IMR-90 (cell line): ENCODE measurements around the gene ELL. TPM values are rescaled to one million over a fixed set of nuclear protein-coding genes. Genes with fewer than 3 reads are reported as not detected.

Source experiments
- polyA plus RNA-seq, 3 experiments: library from polyadenylated mRNA; depleted of rRNA; stranded (reverse); fragments of >200 nt; gene quantifications; 2 replicates each; pipeline ENCODE4 v1.2.3, GENCODE V29; 2012; ENCODE audit warnings: low replicate concordance in 1 of 3
- total RNA-seq: library from RNA; depleted of rRNA; stranded (reverse); fragments of >200 nt; gene quantifications from 2 replicates; pipeline ENCODE4 v1.2.3, GENCODE V29; 2012; rRNA removed

ELL gene
- total and polyA plus RNA-seq, 2 of the 4 experiments (the other 2 are of a cell fraction) = 6.3 to 13.1 TPM

Other genes with a start within 250 kb of the ELL start
- 0.18 and 0.28 TPM in 2 replicates for gene IQCN, start 247.6 kb downstream of the ELL start, total RNA-seq
- gene IQCN, start 247.6 kb downstream of the ELL start, polyA plus RNA-seq (2012; rRNA removed) = 0.60 and 0.67 TPM in 2 replicates
- 14.2 and 22.8 TPM in 2 replicates for gene JUND, start 240.4 kb downstream of the ELL start, total RNA-seq
- gene JUND, start 240.4 kb downstream of the ELL start, polyA plus RNA-seq (2012; rRNA removed) = 77.2 and 101 TPM in 2 replicates
- gene LSM4, start 199.0 kb downstream of the ELL start, total RNA-seq = 44.8 and 88.0 TPM in 2 replicates
- gene LSM4, start 199.0 kb downstream of the ELL start, polyA plus RNA-seq (2012; rRNA removed) = 118 and 157 TPM in 2 replicates
- 11.1 and 14.3 TPM in 2 replicates for gene PGPEP1, start 181.5 kb downstream of the ELL start, total RNA-seq
- gene PGPEP1, start 181.5 kb downstream of the ELL start, polyA plus RNA-seq (2012; rRNA removed) = 11.8 and 13.3 TPM in 2 replicates
- 5.6 and 10.3 TPM in 2 replicates for gene GDF15, start 135.9 kb downstream of the ELL start, total RNA-seq
- gene GDF15, start 135.9 kb downstream of the ELL start, polyA plus RNA-seq (2012; rRNA removed) = 43.5 and 49.8 TPM in 2 replicates
- gene LRRC25, start 124.4 kb downstream of the ELL start, total RNA-seq = not detected in 2 replicates
- gene LRRC25, start 124.4 kb downstream of the ELL start, polyA plus RNA-seq (2012; rRNA removed) = 0.03 TPM in 1 of 2 replicates, not detected in the other
- gene SSBP4, start 102.7 kb downstream of the ELL start, total RNA-seq = 13.3 and 14.9 TPM in 2 replicates
- gene SSBP4, start 102.7 kb downstream of the ELL start, polyA plus RNA-seq (2012; rRNA removed) = 39.7 and 48.1 TPM in 2 replicates
- 3.4 and 3.9 TPM in 2 replicates for gene ISYNA1, start 83.9 kb downstream of the ELL start, total RNA-seq
- 24.7 and 29.4 TPM in 2 replicates for gene ISYNA1, start 83.9 kb downstream of the ELL start, polyA plus RNA-seq (2012; rRNA removed)
- 134 and 153 TPM in 2 replicates for gene FKBP8, start 21.5 kb upstream of the ELL start, total RNA-seq
- 289 and 312 TPM in 2 replicates for gene FKBP8, start 21.5 kb upstream of the ELL start, polyA plus RNA-seq (2012; rRNA removed)
- 66.7 and 89.2 TPM in 2 replicates for gene KXD1, start 35.8 kb upstream of the ELL start, total RNA-seq
- gene KXD1, start 35.8 kb upstream of the ELL start, polyA plus RNA-seq (2012; rRNA removed) = 196 and 253 TPM in 2 replicates
- 1,030 and 1,144 TPM in 2 replicates for gene UBA52, start 49.8 kb upstream of the ELL start, total RNA-seq
- gene UBA52, start 49.8 kb upstream of the ELL start, polyA plus RNA-seq (2012; rRNA removed) = 2,778 and 3,008 TPM in 2 replicates
- gene REX1BD, start 66.7 kb upstream of the ELL start, total RNA-seq = 14.2 and 19.2 TPM in 2 replicates
- gene REX1BD, start 66.7 kb upstream of the ELL start, polyA plus RNA-seq (2012; rRNA removed) = 44.6 and 68.7 TPM in 2 replicates
- 0.18 and 0.28 TPM in 2 replicates for gene CRLF1, start 84.7 kb upstream of the ELL start, total RNA-seq
- gene CRLF1, start 84.7 kb upstream of the ELL start, polyA plus RNA-seq (2012; rRNA removed) = 3.0 and 3.1 TPM in 2 replicates
- under 0.01 and 0.28 TPM in 2 replicates for gene TMEM59L, start 90.8 kb upstream of the ELL start, total RNA-seq
- gene TMEM59L, start 90.8 kb upstream of the ELL start, polyA plus RNA-seq (2012; rRNA removed) = 5.9 and 6.1 TPM in 2 replicates
- gene KLHL26, start 115.0 kb upstream of the ELL start, total RNA-seq = 0.28 and 2.2 TPM in 2 replicates
- 4.7 and 5.8 TPM in 2 replicates for gene KLHL26, start 115.0 kb upstream of the ELL start, polyA plus RNA-seq (2012; rRNA removed)
- 0.18 and 0.28 TPM in 2 replicates for gene CRTC1, start 161.6 kb upstream of the ELL start, total RNA-seq
- 5.7 and 6.5 TPM in 2 replicates for gene CRTC1, start 161.6 kb upstream of the ELL start, polyA plus RNA-seq (2012; rRNA removed)